ENCODE results near the gene PLA2G1B. TPM values are rescaled to one million over a fixed set of nuclear protein-coding genes. Genes with fewer than 3 reads are reported as not detected.

Gene PLA2G1B
- total and polyA plus RNA-seq, 4 experiments from 2014 or later: 0.99 TPM; not detected in 3

DNA sequence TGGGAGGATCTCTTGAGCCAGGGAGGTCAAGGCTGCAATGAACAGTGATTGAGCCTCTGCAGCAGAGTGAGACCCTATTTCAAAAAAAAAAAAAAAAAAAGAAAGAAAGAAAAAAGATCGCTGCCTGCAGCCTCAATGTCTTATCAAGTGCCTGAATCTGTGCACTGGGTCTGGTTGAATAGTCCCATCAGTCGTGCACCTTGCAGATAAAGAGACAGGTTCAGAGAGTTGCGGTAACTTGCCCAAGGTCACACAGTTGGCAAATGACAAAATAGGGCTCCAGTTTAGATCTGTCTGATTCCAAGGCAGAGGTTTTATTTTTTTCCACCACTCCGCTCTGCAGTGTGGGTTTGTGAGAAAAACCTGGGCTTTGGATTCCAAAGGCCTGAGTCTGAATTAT lies 649 bp upstream of the PLA2G1B start:
- Mint-ChIP-seq H3K9me3 (no peaks in the 10 kb centered on the region), H3K27me3 (peaks cover 1 to 3% of the 10 kb centered on the region in 2 donors), H3K36me3 (peaks cover 0 to 4% of the 10 kb centered on the region in 2 donors), H3K4me3 (peak overlapping the region in 1 of 8 donors; percentile 10), H3K4me1 (peaks cover 3 to 8% (median 6%) of the 10 kb centered on the region in 4 donors), H3K27ac (no peak overlapping the region)
- no peak for DNase-seq
- Histone ChIP-seq H3K36me3 (ENCODE audit: insufficient read depth, low read length) (no peaks in the 10 kb centered on the region), H3K4me1 (ENCODE audit: insufficient read depth, low read length) (no peaks in the 10 kb centered on the region), H3K4me3 (ENCODE audit: low read length in 2 of 2) (no peak overlapping the region), H3K9me3 (ENCODE audit: control insufficient read depth in 1 of 2, low read length in 2 of 2) (no peaks in the 10 kb centered on the region), H3K27ac (ENCODE audit: low read depth, low read length) (no peak overlapping the region), H3K27me3 (ENCODE audit: insufficient read depth, low read length) (no peaks in the 10 kb centered on the region)
- POLR2A ChIA-PET (ENCODE audit: partially characterized antibody): no interaction called here
- intact Hi-C loops (cut with micrococcal nuclease): loop anchor here (5.0 to 10.0 kb wide), 2 partner anchors 384 to 767 kb away; partner anchors contain the start of gene UNC119B
- CTCF ChIA-PET (ENCODE audit: partially characterized antibody): interaction anchor here (0.9 kb wide), 1 partner anchor 138 kb away, joined by 3 read pairs; no protein-coding TSS in a partner anchor

DNA sequence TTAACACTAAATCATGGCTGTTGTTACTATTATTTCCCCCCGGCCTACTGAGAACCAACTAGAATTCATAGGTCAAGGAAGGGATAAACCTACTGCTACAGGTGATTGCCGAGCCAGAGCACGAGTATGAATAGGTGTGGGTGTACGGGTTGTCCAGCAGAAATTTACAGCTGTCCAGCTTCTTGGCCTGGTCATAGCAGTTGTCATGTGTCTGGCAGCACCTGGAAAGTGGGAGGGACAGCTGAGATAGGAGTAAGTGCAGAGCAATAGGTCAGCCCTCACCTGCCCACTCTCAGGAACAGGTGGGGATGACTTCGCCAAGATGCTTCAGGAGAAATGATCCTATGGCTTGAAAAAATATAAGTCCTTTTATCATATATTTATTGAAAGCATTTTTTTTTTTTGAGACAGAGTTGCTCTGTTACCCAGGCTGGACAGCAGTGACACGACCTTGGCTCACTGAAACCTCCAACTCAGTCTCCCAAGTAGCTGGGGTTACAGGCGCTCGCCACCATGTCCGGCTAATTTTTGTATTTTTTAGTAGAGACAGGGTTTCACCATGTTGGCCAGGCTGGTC lies 2.6 kb downstream of the PLA2G1B start:
- no peak overlapping the region for H3K27ac ChIP-seq (ENCODE audit: low read depth, low read length)
- no peak for DNase-seq
- H3K4me1 ChIP-seq (ENCODE audit: insufficient read depth, low read length): no peaks in the 10 kb centered on the region
- H3K36me3 ChIP-seq (ENCODE audit: insufficient read depth, low read length): no peaks in the 10 kb centered on the region
- no peak overlapping the region for H3K4me3 ChIP-seq (ENCODE audit: low read length in 2 of 2)
- no peaks in the 10 kb centered on the region for H3K9me3 ChIP-seq (ENCODE audit: control insufficient read depth in 1 of 2, low read length in 2 of 2)
- Mint-ChIP-seq H3K36me3 (peaks cover 0 to 4% of the 10 kb centered on the region in 2 donors), H3K4me3 (peak overlapping the region in 4 of 8 donors; percentile 89 to 98 (median 92)), H3K4me1 (peaks cover 3 to 8% (median 6%) of the 10 kb centered on the region in 4 donors), H3K9me3 (no peaks in the 10 kb centered on the region), H3K27me3 (peaks cover 0 to 3% of the 10 kb centered on the region in 2 donors), H3K27ac (peak overlapping the region in 3 of 7 donors; percentile 82 to 85 (median 83))
- ChIA-PET CTCF (ENCODE audit: partially characterized antibody) (interaction anchor here (1.2 to 1.7 kb wide), 5 partner anchors 8 to 95 kb away, joined by 3 to 7 read pairs (median 4); partner anchors contain the start of gene SIRT4), POLR2A (ENCODE audit: partially characterized antibody) (interaction anchor here (0.9 to 1.0 kb wide), 2 partner anchors 33 to 114 kb away, joined by 3 read pairs; partner anchors contain the start of gene RNU4-2)
- intact Hi-C loops (cut with micrococcal nuclease): loop anchor here (1.0 to 10.0 kb wide), 5 partner anchors 32 to 770 kb away; partner anchors contain the start of gene UNC119B
- H3K27me3 ChIP-seq (ENCODE audit: insufficient read depth, low read length): no peaks in the 10 kb centered on the region

DNA sequence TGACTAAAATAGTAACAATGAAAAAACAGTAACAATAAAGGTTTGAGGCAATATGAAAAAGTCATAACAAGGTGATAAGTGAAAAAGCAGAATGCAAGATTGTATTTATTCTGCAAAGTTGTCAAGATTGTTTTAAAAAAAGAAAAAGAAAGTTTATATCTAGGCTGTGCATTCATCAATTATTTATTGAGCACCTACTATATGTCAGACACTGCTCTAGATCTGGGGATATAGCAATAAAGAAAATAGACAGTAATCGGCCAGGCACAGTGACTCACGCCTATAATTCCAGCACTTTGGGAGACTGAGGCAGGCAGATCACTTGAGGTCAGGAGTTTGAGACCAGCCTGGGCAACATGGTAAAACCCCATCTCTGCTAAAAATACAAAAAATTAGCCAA lies 3.8 kb downstream of the PLA2G1B start:
- Histone ChIP-seq H3K36me3 (ENCODE audit: insufficient read depth, low read length) (no peaks in the 10 kb centered on the region), H3K4me1 (ENCODE audit: insufficient read depth, low read length) (no peaks in the 10 kb centered on the region), H3K4me3 (ENCODE audit: low read length in 2 of 2) (no peak overlapping the region), H3K27me3 (ENCODE audit: insufficient read depth, low read length) (no peaks in the 10 kb centered on the region), H3K27ac (ENCODE audit: low read depth, low read length) (no peak overlapping the region), H3K9me3 (ENCODE audit: control insufficient read depth in 1 of 2, low read length in 2 of 2) (no peaks in the 10 kb centered on the region)
- H3K4me3 Mint-ChIP-seq: no peak overlapping the region
- POLR2A ChIA-PET (ENCODE audit: partially characterized antibody): no interaction called here
- H3K4me1 Mint-ChIP-seq: peaks cover 3 to 8% (median 6%) of the 10 kb centered on the region in 4 donors
- no peaks in the 10 kb centered on the region for H3K9me3 Mint-ChIP-seq
- CTCF ChIA-PET (ENCODE audit: partially characterized antibody): interaction anchor here (1.3 to 1.7 kb wide), 3 partner anchors 9 to 96 kb away, joined by 3 to 7 read pairs (median 4); no protein-coding TSS in a partner anchor
- peaks cover 0 to 4% of the 10 kb centered on the region in 2 donors for H3K36me3 Mint-ChIP-seq
- intact Hi-C loops (cut with micrococcal nuclease): loop anchor here (2.0 to 10.0 kb wide), 2 partner anchors 33 to 771 kb away; no protein-coding TSS in a partner anchor
- H3K27ac Mint-ChIP-seq: no peak overlapping the region
- DNase-seq: no peak
- peaks cover 0 to 3% of the 10 kb centered on the region in 2 donors for H3K27me3 Mint-ChIP-seq

GRCh38 chr12:120321382-120322202 lies 6.0 kb downstream of the PLA2G1B start:
- H3K4me3 ChIP-seq (ENCODE audit: low read length in 2 of 2): no peak overlapping the region
- intact Hi-C loops (cut with micrococcal nuclease): loop anchor here (10.0 kb wide), 1 partner anchor 773 kb away; no protein-coding TSS in a partner anchor
- H3K9me3 Mint-ChIP-seq: no peaks in the 10 kb centered on the region

GRCh38 chr12:120317224-120318105 lies 10.1 kb downstream of the PLA2G1B start:
- Mint-ChIP-seq H3K36me3 (no peaks in the 10 kb centered on the region), H3K4me3 (peak overlapping the region; percentile 87 to 95 (median 92)), H3K4me1 (peaks cover 11 to 16% (median 14%) of the 10 kb centered on the region in 4 donors), H3K9me3 (no peaks in the 10 kb centered on the region), H3K27me3 (no peaks in the 10 kb centered on the region), H3K27ac (peak overlapping the region; percentile 90 to 99 (median 98))
- intact Hi-C loops (cut with micrococcal nuclease): loop anchor here (1.0 to 5.0 kb wide), 7 partner anchors 15 to 369 kb away; partner anchors contain the start of genes COX6A1, POP5, RNF10 and SIRT4
- no peaks in the 10 kb centered on the region for H3K9me3 ChIP-seq (ENCODE audit: control insufficient read depth in 1 of 2, low read length in 2 of 2)
- no peaks in the 10 kb centered on the region for H3K36me3 ChIP-seq (ENCODE audit: insufficient read depth, low read length)
- H3K4me1 ChIP-seq (ENCODE audit: insufficient read depth, low read length): peaks cover 10% of the 10 kb centered on the region
- ChIA-PET CTCF (ENCODE audit: partially characterized antibody) (interaction anchor here (1.0 to 5.7 kb wide), 8 partner anchors 14 to 204 kb away, joined by 3 to 69 read pairs (median 4); partner anchors contain the start of genes RNU4-1, RNU4-2, RPLP0 and SIRT4), POLR2A (ENCODE audit: partially characterized antibody) (interaction anchor here (0.7 to 6.9 kb wide), 10 partner anchors 10 to 219 kb away, joined by 3 to 113 read pairs (median 4); partner anchors contain the start of genes COX6A1, PLA2G1B, RNU4-1 and RNU4-2)
- peak; percentile 100 for DNase-seq
- no peaks in the 10 kb centered on the region for H3K27me3 ChIP-seq (ENCODE audit: insufficient read depth, low read length)
- H3K4me3 ChIP-seq (ENCODE audit: low read length in 2 of 2): peak overlapping the region; percentile 42 to 65
- H3K27ac ChIP-seq (ENCODE audit: low read depth, low read length): peak overlapping the region; percentile 81

More at GRCh38 chr12:120321382-120322202, 6.0 kb downstream of the PLA2G1B start:
- H3K9me3 ChIP-seq (ENCODE audit: control insufficient read depth in 1 of 2, low read length in 2 of 2): no peaks in the 10 kb centered on the region
- Mint-ChIP-seq H3K36me3 (peaks cover 0 to 4% of the 10 kb centered on the region in 2 donors), H3K27ac (no peak overlapping the region), H3K4me3 (no peak overlapping the region), H3K27me3 (peaks cover 0 to 3% of the 10 kb centered on the region in 2 donors), H3K4me1 (peaks cover 13 to 22% (median 18%) of the 10 kb centered on the region in 4 donors)
- no peak for DNase-seq
- CTCF ChIA-PET (ENCODE audit: partially characterized antibody): interaction anchor here (1.2 to 1.8 kb wide), 3 partner anchors 9 to 29 kb away, joined by 3 to 13 read pairs (median 4); partner anchors contain the start of genes RNU4-2 and SIRT4
- H3K4me1 ChIP-seq (ENCODE audit: insufficient read depth, low read length): peaks cover 9% of the 10 kb centered on the region
- no peaks in the 10 kb centered on the region for H3K27me3 ChIP-seq (ENCODE audit: insufficient read depth, low read length)
- no peak overlapping the region for H3K27ac ChIP-seq (ENCODE audit: low read depth, low read length)
- POLR2A ChIA-PET (ENCODE audit: partially characterized antibody): interaction anchor here (1.0 kb wide), 1 partner anchor 120 kb away, joined by 3 read pairs; no protein-coding TSS in a partner anchor
- no peaks in the 10 kb centered on the region for H3K36me3 ChIP-seq (ENCODE audit: insufficient read depth, low read length)

GRCh38 chr12:120316798-120317223 lies 10.8 kb downstream of the PLA2G1B start:
- ChIA-PET CTCF (ENCODE audit: partially characterized antibody) (interaction anchor here (0.7 to 5.7 kb wide), 10 partner anchors 9 to 441 kb away, joined by 3 to 69 read pairs (median 4); partner anchors contain the start of genes RNU4-1, RNU4-2, RPLP0 and SIRT4), POLR2A (ENCODE audit: partially characterized antibody) (interaction anchor here (0.7 to 6.9 kb wide), 9 partner anchors 9 to 219 kb away, joined by 3 to 113 read pairs (median 5); partner anchors contain the start of genes COX6A1, RNU4-1, RNU4-2 and RPLP0)
- intact Hi-C loops (cut with micrococcal nuclease): loop anchor here (1.0 to 5.0 kb wide), 7 partner anchors 15 to 369 kb away; partner anchors contain the start of genes COX6A1, POP5, RNF10 and SIRT4
- peaks cover 10% of the 10 kb centered on the region for H3K4me1 ChIP-seq (ENCODE audit: insufficient read depth, low read length)
- H3K4me3 ChIP-seq (ENCODE audit: low read length in 2 of 2): peak overlapping the region; percentile 42 to 65
- H3K9me3 ChIP-seq (ENCODE audit: control insufficient read depth in 1 of 2, low read length in 2 of 2): no peaks in the 10 kb centered on the region
- Mint-ChIP-seq H3K27ac (peak overlapping the region; percentile 90 to 99 (median 98)), H3K4me1 (peaks cover 11 to 16% (median 14%) of the 10 kb centered on the region in 4 donors), H3K27me3 (no peaks in the 10 kb centered on the region), H3K36me3 (no peaks in the 10 kb centered on the region), H3K4me3 (peak overlapping the region; percentile 87 to 95 (median 92)), H3K9me3 (no peaks in the 10 kb centered on the region)
- DNase-seq: no peak
- H3K27ac ChIP-seq (ENCODE audit: low read depth, low read length): peak overlapping the region; percentile 81
- no peaks in the 10 kb centered on the region for H3K36me3 ChIP-seq (ENCODE audit: insufficient read depth, low read length)
- H3K27me3 ChIP-seq (ENCODE audit: insufficient read depth, low read length): no peaks in the 10 kb centered on the region

Measured in CD4-positive, alpha-beta memory T cell (primary cell).